Activated T-cell treated with anti-CD3 and anti-CD28 coated beads for 1 hour (primary cell): Measurements from ENCODE around the gene N4BP3.
A peak's percentile ranks its signal among the peaks of the same experiment; 100 is the strongest.
"Not testable (repeated sequence)": the region's sequence is repeated elsewhere in the genome, so short reads cannot be mapped to it uniquely, and the experiment has no call there.

Experiments used
- DNase-seq: peaks from one replicate; pipeline ENCODE4 v3.0.0-alpha.2; 2020; ENCODE audit warnings: low read depth

Gene N4BP3

DNA sequence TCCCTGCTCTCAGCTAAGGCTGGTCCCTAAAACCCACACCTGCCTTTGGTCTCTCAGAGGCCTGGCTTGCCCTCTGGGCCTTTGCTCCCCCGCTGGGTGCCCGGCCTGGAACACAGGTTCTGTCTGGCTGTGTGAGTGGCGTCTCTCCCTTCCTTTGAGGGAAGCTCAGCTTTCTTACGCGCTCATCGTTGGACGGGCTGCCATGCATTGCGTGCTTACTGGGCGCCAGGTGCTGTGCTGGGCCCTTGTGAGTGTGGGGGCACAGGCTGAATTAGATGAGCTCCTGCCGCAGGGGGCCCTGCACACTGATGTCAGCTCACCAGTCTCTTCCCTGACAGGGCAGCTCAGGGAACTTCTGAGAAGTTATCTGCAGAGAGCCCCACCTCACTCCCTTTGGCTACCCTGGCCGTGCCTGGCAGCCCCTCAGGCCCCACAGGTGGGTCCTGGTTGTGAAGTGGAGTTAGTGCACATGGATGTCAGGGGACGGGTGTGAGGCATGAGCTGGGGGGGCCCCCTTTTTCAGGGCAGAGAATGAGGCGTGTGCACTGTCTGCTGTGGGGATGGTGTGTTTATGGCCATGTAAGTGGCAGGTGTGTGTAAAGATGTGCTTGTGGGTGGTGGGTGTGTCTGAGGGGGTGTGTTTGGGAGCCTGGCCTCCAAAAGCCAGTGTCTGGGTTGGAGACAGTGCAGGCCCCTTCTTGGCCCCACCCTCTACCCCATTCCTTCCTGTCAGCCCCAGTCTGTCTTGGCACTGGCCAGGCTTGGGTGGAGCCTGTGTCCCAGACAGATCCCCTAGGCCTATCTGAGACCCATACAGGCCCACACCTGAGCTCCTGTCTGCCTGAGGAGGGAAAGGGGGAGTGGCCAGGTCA is 10.0 kb downstream of the N4BP3 start:
- DNase-seq = no peak

DNA sequence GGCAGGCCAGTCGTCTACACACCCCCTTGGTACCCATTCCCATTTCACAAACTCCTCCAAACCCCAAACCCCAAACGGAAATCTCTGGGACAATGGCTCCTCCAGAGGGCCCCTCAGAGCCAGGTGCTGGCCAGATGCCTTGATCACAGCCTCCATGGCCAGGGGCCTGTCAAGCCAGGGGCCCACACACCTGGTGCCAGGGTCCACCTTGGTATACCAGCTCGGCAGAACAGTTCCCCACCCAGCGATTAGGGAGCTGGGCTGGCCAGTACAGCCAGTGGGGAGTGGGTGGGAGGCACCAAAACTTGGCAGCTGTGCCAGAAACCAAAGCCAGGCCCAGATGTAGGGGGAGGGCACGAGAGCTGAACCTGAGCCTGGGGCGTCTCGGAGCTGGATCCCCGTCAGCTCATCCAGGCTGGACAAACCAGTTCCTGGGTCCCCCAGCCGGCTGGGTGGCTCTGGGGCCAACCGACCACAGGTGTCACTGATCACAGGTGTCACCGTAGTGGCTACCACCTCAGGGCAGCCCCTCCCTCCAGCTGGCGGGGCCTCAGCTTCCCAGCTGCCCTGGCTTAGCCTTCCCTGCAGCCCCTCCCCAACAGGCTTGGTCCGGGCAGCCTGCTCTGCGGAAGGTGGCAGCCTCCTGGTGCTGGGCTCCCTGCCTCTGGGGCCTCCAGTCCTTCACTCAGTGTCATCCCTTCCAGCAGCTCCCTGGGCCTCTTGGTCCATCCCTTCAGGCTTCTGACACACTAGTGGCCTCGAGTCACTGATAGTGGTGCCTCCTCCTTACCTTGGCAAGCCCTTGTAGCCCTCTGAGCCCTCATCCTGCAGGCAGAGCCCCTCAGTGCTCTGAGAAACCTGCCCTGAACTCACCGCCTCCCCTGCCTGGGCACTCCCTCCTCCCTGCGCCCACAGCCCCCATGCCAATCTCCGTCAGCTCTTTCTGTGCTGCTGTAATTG is 10.9 kb downstream of the N4BP3 start:
- no peak for DNase-seq

- DNase-seq = no peak
These were observed 12.0 kb downstream of the N4BP3 start for GRCh38 chr5:178125253-178125906.

GRCh38 chr5:178126556-178126955 is 13.2 kb downstream of the N4BP3 start:
- DNase-seq = no peak

DNA sequence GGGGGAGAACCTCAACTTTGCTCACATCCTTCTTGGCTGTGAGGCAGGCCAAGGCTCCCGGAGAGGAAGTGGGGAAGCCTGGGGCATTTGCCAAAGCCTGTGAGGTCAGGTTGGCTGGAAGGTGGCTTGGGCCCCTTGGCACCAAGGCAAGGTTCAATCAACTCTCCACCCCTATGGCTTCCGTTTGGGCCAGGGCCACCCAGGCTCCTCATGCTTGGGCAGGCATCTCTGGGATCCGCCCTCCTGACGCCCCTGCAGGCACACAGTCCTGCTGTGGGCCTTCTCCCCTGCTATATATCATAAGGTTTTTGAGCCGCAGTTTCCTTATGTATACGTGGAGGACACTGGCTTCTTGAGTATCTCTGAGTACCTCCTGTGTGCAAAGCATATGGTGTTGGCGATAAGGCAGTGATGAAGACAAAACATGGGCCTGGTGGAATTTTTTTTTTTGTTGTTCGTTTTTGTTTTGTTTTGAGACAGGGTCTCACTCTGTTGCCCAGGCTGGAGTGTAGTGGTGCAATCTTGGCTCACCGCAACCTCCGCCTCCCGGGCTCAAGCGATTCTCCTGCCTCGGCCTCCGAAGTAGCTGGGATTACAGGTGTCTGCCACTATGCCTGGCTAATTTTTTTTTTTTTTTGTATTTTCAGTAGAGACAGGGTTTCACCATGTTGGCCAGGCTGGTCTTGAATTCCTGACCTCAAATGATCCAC is 14.1 kb downstream of the N4BP3 start:
- DNase-seq = not testable (repeated sequence)

- no peak for DNase-seq
These were observed 16.0 kb downstream of the N4BP3 start for GRCh38 chr5:178129296-178129695.

DNA sequence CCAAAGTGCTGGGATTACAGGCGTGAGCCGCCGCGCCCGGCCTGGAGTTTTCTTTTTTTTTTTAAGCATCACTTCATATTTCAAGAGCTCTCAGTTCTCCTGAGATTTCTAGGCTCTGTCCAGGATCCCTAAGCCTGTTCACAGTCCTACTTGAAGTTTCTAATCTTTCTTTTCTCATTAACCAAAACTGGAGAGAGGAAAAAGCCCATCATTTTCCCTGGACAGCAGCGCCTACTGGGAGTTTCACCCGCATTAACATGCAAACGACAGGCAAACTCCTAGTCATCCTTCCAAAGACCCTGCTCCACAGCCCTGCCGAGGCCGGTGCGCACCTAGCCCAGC is 16.9 kb downstream of the N4BP3 start:
- DNase-seq = not testable (repeated sequence)

DNA sequence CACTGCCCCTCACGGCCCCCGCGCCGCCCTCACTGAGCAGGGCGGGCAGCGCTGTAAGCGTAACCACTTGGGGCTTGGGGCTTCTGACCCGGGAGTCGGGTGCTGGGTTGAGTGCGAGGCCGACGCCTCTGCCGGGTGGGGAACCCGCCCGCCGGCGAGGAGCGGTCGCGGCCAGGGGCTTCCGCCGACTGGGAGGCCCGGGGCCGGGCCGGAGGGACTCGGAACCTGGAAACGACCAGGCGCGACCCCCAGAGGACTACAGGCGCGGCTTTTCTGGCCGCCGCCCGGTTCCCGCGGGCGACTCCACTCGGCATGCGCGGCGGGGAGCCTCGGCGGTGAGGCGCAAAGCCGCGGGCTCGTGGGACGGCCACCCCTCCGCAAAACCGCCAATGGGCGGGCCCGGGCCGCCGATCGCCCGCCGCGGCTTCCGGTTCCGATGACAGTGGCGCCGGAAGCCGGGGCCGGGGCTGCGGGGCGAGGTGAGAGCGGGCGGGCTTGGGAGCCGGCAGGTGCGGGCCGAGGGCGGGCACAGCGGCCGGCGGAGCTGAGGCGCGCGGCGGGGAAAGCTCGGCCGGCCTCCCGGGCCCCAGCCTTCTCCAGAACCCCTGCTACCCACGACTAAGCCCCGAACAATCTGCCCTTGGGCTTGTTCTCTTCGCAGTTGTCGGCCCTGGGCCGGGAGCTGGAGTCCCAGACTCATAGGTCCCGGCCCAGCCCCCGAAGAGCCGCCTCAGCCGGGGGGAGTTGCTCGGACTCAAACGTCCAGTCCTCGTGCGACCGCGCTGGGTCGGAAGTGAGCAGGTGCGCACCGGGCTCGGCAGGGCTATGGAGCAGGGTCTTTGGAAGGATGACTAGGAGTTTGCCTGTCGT is 17.5 kb downstream of the N4BP3 start, which contains the start of gene RMND5B:
Gene RMND5B (plus strand): TSS at position 439 of the 870 bp plus-strand sequence. CDS start 7,106 bp downstream, outside the sequence.
- DNase-seq = peak; percentile 72

- DNase-seq = no peak
These were observed 18.2 kb downstream of the N4BP3 start for GRCh38 chr5:178131446-178131996.

DNA sequence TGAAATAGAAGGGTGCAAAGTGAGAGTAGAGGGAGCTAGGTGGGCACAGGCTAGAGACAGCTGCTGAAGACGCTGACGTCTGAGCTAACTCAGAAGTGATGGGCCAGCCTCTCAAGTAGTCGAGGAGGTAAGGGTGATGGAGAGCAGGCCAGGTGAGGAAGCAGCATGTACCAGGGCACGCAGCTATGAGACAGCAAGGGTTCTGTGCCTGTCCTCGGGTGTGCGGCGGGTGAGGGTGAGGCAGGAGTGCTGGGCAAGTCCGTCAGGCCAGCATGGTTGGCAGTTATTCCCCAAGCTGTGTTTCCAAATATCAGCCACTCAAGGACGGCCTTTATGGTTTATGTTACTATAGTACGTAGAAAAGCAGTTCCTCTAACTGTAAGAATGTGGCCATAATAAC is 23.7 kb downstream of the N4BP3 start:
- DNase-seq = no peak

- no peak for DNase-seq
These were observed 24.7 kb downstream of the N4BP3 start for GRCh38 chr5:178137991-178138390.

GRCh38 chr5:178141550-178141949 is 28.2 kb downstream of the N4BP3 start:
- DNase-seq = no peak

DNA sequence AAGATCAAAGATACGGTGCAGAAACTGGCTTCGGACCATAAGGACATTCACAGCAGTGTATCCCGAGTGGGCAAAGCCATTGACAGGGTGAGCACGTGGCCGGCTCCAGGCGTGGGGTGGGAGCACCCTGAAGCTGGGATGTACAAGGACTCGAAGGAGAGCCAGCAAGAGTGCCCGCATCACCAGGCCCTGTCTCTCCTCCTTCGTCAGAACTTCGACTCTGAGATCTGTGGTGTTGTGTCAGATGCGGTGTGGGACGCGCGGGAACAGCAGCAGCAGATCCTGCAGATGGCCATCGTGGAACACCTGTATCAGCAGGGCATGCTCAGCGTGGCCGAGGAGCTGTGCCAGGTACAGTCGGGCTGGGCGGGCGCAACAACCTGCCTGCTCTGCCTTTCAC is 29.3 kb downstream of the N4BP3 start:
- DNase-seq = no peak

- no peak for DNase-seq
These were observed 29.9 kb downstream of the N4BP3 start for GRCh38 chr5:178143246-178143645.

GRCh38 chr5:178143901-178144300 is 30.6 kb downstream of the N4BP3 start:
- DNase-seq = no peak

DNA sequence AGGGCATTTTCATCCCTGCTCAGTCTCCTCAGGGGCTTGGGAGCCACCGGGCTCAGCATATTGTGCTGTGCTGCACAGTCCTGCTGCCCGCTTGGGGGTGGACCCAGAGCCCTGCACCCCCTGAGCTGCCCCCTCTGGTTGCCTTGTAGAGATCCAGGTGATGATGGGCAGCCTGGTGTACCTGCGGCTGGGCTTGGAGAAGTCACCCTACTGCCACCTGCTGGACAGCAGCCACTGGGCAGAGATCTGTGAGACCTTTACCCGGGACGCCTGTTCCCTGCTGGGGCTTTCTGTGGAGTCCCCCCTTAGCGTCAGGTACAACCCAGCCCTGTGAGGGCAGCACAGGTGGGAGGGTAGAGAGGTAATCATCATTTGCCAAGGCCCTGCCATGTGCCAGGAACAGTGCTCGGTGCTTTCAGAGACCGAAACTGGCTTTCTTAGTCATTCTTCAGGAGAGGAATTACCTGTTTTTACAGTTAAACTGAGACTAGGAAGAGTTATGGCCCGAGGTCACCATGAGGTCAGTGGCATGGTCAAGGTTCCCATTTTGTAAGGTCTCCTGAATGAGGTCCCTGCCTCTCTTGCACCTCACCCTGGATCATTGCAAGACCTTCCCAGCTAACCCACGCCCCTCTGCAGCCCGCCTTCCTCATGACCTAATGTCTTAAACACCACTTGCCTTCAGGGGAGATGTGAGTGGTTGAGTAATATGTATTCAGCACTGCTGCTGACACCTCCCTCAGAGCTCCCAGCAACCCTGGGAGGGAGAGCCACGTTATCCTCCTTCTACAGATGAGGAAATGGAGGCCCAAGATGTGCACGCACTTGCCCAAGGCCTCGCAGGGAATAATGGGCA is 32.9 kb downstream of the N4BP3 start:
- peak; percentile 71 for DNase-seq

GRCh38 chr5:178147406-178147805 is 34.1 kb downstream of the N4BP3 start:
- DNase-seq = no peak

DNA sequence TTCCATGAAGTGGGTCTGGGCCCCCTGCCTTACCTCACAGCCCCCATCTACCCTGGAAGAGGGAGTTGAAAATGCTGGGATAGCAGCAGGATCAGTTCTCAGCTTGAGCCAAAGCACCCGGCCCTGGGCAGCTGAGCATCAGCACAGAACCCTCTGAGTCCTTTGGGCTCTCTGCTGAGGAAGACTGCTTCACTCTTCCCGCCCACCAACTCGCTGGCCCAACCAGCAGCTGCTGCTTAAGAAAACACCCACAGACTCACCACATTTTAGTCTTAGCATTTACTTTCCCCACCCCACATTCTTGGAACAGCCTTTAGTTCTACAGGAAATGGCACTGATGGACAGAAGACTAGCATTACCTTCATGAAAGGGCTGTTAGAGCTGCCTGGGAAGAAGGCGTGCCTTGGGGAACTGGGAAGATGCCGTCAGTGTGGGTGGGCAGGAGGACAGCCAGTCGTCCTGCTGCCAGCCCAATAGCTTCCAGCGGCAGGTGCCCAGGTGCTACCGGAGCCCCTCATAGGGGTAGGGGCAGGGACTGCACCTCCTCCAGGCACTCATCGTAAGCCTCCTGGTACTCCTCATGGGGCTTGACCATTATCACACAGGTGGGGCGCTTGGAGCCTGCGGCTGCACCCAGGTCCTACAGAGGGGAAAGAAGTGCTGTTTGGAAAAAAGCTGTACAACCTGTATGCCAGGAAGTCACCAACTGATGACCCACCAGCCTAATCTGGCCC is 36.0 kb downstream of the N4BP3 start:
- no peak for DNase-seq
